HG03439 (cell line): Measurements from ENCODE around the gene NAAA.
"Not testable (repeated sequence)": the region's sequence is repeated elsewhere in the genome, so short reads cannot be mapped to it uniquely, and the experiment has no call there.

Experiments used
- ATAC-seq: cut with Tn5 transposase; IDR thresholded peaks from one replicate; pipeline ENCODE4 v1.9.1; 2021; ENCODE audit warnings: mild to moderate bottlenecking, moderate library complexity; ENCODE audit not compliant: unreplicated experiment

Gene NAAA

DNA sequence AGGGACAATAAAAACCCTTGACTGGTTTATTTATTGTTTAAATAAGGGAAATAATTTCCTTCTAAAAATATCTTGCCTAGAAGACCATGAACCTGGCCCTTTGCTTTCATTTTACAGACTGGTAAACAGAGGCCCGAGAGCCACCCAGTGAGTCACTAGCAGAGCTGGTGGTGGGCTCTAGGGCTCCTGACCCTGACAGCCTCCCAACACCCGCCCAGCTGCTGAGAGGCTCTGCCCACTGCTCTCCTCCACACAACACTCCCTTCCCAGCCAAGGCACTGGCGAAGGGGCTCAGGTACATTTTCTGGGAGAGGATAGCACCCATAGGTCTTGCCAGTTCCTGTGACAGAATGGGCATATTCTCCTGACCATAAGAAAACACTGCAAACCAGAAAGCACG is 20.5 kb downstream of the NAAA start:
- no peak for ATAC-seq

DNA sequence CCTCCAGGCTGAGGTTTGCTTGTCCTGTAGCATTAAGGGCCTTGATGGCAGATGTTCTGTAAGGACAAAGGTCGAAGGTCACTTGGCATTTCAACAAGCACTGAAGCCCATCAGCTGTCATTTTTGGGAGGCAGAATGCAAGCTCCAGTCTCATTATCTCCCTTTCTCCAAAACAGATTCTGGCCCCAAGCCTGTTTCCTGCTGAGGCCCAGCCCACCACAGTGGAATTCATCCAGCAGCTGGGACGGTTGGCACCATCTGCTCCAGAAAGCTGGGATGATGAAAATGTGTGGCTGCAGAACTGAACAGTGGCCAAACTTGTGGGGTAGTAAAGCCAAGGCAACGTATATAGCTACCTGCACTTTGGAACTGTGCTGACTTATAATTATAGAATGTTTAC is 20.9 kb downstream of the NAAA start:
- no peak for ATAC-seq

DNA sequence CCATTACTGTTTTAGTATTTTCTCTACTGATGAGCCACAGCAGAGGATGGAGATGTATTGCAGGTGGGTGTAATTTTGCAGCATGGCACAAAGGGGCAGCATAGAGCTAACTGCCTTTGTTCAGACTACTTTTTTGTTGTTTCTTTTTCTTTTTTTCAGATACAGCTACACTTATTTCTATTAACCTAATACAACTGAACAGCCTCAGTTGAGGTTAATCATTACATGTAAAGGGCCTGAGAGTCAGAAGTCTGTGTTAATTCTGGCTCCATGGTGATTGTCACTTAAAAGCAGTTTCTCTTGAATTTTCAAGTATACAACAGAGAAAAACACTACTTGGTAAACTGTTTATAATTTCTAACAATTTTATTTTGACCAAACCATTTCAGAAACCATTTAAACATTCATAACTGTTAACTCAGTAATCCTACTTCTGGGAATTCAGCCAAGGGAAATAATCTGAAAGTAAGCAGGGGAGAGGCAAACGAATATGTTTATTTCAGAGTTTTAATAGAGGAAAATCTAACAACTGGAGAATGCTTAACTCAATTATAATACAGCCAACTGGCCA is 24.6 kb downstream of the NAAA start:
- no peak for ATAC-seq

DNA sequence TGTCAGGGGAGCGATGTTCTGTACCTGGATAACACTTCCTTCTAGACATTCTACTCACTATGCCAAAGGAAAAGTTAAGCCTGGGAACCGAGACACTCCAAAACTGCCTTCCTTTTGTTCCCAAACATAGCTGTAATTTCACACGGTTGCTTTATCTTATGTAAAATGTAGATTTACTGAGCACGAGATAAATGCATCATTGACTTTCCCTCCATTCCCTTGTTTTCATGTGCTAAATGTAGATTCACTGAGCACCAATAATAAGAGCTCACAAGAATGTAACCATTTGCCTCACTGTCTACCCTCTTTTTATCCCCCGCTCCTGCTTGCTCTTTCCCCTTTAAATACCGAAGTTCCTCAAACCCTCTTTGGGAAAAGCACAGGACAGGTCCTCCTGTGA is 27.8 kb downstream of the NAAA start:
- ATAC-seq = no peak

GRCh38 chr4:75910831-75911230 is 30.0 kb downstream of the NAAA start:
- not testable (repeated sequence) for ATAC-seq

DNA sequence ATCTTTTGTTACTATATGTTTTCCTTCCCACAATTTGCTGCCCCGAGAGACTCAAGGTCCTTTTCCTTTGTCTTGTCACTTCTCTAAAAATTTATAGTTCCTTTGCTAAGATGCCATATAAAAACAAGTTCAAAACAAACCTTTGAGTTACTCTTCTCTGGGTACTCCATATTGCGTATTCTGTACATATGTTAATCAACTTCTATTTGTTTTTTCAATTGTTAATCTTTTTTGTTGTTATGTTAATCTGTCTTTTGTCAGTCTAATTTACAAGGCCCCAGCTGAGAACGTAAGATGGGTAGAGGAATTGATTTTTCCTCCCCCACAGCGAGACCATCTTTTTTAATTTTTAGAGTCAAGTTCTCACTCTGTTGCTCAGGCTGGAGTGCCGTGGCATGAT is 31.4 kb downstream of the NAAA start:
- no peak for ATAC-seq

DNA sequence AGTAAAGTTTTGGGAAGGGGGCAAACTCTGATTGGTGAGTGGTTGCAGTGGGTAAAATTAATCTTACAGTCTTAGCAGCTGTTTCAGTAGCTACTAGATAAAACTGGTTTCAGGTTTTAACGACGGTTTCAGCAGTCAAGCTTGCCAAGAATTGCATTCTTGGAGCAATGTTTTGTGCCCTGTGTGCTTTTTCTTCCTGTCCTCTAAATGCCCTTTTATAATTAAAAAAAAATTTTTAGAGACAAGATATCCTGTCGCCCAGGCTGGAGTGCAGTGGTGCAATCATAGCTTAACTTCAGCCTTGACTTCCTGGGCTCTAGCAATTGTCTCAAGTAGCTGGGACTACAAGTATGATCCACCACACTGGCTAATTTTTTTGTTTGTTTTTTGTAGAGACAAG is 32.3 kb downstream of the NAAA start:
- ATAC-seq = no peak

- no peak for ATAC-seq
These were observed 32.8 kb downstream of the NAAA start for GRCh38 chr4:75907966-75908365.

GRCh38 chr4:75904076-75904475 is 36.7 kb downstream of the NAAA start:
- no peak for ATAC-seq

DNA sequence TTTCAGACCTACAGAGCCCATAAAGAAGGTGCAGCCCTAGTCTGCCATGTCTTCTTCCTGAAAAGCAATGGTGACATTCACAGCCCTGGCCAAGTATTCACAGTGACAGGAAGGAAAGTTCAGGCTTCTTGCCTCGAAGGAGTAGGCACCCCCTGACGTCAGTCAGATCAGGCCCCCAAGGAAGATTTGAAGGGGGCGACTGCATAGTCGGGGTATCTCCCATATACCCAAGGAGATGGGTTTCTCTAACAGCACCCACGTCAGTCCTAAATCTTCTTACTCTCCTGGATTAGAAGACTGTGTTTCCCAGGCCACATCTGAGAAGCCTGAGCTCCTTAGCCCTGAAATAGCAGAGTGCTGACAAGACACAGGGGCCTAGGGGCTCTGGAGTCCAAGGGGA is 38.5 kb downstream of the NAAA start, which contains the start of gene PPEF2:
TSS of gene PPEF2 (minus strand) at position 101 of the 400 bp plus-strand sequence. CDS start 6,127 bp downstream, outside the sequence.
- no peak for ATAC-seq

DNA sequence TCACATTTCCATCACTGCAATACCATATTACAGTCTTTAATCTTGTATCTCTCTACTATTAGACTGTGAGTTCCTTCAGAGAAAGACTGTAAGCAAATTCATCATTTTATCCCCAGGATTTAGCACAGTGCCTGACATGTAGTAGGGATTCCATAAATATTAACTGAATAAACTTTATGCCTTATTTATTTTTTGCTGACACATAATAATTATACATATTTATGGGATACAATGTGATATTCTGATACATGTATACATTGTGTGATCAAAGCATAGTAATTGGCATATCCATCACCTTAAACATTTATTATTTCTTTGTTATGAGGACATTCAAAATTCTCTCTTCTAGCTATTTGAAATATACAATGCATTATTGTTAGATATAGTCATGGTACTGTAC is 42.3 kb downstream of the NAAA start:
- ATAC-seq = no peak

DNA sequence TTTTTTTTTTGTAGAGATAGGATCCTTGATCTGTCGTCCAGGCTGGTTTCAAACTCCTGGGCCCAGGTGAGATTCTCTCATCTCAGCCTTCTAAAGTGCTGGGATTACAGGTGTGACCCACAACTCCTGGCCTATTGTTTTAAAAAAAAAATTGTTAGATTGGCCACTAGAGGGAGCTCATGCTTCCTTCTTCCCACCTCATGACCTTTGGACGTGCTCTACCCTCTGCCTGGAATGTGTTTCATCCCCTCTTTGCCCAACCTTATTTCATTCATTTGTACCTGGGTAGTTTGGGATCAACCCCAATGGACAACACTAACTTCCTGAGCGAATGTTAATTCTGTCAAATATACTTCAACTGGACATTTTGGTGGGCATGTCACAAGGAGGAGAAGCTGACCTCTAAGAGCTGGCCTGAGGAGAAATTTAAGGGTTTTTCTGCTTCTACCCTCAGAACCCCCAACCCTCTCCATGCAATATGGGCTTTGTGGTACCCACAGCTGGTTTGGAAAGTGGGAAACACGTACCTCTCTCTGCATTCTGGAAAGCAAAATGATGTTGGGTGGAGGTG is 45.0 kb downstream of the NAAA start:
- peak; percentile 64 for ATAC-seq

DNA sequence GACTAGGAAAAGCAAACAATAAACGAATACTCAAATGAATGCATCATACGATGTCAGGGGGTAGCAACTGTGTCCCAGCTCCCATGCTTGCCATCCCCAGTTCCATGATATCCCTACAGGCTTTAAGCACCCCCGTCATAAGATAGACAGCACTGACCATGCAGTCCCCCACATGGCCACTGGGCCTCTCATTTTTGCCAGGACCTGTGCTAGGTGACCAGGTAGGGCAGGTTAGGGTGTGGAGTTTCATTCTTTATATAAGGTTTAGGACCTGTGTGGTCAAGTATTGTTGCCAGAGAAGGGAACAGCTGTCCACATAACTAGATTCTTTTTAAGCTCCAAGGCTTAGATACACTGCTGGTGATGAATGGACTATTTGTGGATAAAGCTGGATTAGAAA is 48.3 kb downstream of the NAAA start:
- no peak for ATAC-seq

- ATAC-seq = no peak
These were observed 49.2 kb downstream of the NAAA start for GRCh38 chr4:75891611-75892010.

GRCh38 chr4:75889537-75890199 is 51.1 kb downstream of the NAAA start:
- no peak for ATAC-seq

GRCh38 chr4:75886104-75886503 is 54.7 kb downstream of the NAAA start:
- no peak for ATAC-seq

DNA sequence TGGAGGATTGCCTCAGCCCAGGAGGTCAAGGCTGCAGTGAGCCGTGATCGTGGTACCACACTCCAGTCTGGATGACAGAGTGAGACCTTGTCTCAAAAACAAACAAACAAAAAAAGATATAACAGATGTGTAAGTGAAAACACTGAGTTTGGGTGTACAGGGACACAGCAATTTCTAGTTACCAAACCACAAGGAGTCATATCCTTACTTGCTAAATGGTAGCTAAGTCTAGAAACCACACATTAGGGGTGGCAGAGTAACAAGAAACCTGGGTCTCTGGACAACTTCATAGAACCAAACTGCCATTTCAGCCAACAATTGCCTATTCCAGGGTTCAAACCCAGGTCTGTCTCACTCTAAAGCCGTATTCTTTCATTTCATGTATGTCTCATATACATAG is 59.3 kb downstream of the NAAA start:
- ATAC-seq = no peak

GRCh38 chr4:75880278-75880677 is 60.5 kb downstream of the NAAA start:
- ATAC-seq = no peak

- ATAC-seq = no peak
These were observed 62.5 kb downstream of the NAAA start for GRCh38 chr4:75878246-75878756.

GRCh38 chr4:75876218-75876617 is 64.6 kb downstream of the NAAA start:
- no peak for ATAC-seq

- no peak for ATAC-seq
These were observed 71.7 kb downstream of the NAAA start for GRCh38 chr4:75869100-75869499.

- no peak for ATAC-seq
These were observed 73.7 kb downstream of the NAAA start for GRCh38 chr4:75867130-75867529.
